ENCODE measurements around the gene STAC.

DNA sequence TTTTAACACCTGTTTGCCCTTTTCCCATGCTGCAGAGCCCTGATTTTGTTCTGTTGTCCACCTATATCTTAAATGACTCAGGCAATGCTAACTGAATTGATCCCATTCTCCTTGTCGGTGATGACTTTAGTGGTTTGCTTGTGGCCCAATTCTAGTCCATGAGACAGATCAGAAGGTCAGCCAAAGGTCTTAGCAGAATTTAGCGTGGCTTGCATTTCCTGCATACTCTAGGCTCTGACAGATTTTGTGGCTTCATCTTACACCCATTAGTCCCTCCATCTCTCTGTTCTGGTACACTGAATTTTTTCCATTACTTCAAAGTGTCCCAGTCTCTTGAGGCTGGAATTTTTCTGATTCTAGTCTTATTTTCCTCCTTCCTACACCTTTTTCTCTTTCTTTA, 161.9 kb downstream of the STAC start:
- TF ChIP-seq, protein P1, sequence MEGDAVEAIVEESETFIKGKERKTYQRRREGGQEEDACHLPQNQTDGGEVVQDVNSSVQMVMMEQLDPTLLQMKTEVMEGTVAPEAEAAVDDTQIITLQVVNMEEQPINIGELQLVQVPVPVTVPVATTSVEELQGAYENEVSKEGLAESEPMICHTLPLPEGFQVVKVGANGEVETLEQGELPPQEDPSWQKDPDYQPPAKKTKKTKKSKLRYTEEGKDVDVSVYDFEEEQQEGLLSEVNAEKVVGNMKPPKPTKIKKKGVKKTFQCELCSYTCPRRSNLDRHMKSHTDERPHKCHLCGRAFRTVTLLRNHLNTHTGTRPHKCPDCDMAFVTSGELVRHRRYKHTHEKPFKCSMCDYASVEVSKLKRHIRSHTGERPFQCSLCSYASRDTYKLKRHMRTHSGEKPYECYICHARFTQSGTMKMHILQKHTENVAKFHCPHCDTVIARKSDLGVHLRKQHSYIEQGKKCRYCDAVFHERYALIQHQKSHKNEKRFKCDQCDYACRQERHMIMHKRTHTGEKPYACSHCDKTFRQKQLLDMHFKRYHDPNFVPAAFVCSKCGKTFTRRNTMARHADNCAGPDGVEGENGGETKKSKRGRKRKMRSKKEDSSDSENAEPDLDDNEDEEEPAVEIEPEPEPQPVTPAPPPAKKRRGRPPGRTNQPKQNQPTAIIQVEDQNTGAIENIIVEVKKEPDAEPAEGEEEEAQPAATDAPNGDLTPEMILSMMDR (IDR thresholded peaks at IDR 0.05; ENCODE audit: low read depth, low read length, poor library complexity, severe bottlenecking) = no peak
- no peak for TF ChIP-seq EZH2phosphoT487 (IDR thresholded peaks at IDR 0.05; ENCODE audit: borderline replicate concordance, low read length)

All from DOHH2 (cell line).